Gastroesophageal sphincter (tissue), 3 donors: Measurements from ENCODE around the gene TSSK1B.

Source experiments
- EP300 ChIP-seq: sonication (generic); formaldehyde crosslinking; IDR thresholded peaks from one replicate; pipeline ENCODE4 v1.6.1; 2017; ENCODE audit warnings: antibody characterized with exemption, mild to moderate bottlenecking
- TF ChIP-seq, protein P1 (sequence below), 4 experiments: fragments of 200-600 bp in 2 of 4; fragments of 450-650 bp in 2 of 4; sonication (generic) in 1 of 4; IDR thresholded peaks; one replicate each; pipeline ENCODE4 v1.5.1; 2017 to 2019; ENCODE audit warnings: antibody characterized with exemption in 4 of 4, mild to moderate bottlenecking in 2 of 4, moderate library complexity in 2 of 4

GRCh38 chr5:113433071-113433470 lies 1.7 kb downstream of the TSSK1B start:
- TF ChIP-seq, protein P1, sequence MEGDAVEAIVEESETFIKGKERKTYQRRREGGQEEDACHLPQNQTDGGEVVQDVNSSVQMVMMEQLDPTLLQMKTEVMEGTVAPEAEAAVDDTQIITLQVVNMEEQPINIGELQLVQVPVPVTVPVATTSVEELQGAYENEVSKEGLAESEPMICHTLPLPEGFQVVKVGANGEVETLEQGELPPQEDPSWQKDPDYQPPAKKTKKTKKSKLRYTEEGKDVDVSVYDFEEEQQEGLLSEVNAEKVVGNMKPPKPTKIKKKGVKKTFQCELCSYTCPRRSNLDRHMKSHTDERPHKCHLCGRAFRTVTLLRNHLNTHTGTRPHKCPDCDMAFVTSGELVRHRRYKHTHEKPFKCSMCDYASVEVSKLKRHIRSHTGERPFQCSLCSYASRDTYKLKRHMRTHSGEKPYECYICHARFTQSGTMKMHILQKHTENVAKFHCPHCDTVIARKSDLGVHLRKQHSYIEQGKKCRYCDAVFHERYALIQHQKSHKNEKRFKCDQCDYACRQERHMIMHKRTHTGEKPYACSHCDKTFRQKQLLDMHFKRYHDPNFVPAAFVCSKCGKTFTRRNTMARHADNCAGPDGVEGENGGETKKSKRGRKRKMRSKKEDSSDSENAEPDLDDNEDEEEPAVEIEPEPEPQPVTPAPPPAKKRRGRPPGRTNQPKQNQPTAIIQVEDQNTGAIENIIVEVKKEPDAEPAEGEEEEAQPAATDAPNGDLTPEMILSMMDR (IDR thresholded peaks at IDR 0.05): no peak
- no peak for TF ChIP-seq EP300
